Coronary artery (tissue), 2 donors: ENCODE measurements around the gene SYT2.
"Not testable (repeated sequence)": the region's sequence is repeated elsewhere in the genome, so short reads cannot be mapped to it uniquely, and the experiment has no call there.

ENCODE experiments used
- DNase-seq: peaks from one replicate; pipeline ENCODE4 v3.0.0-alpha.2; 2017; ENCODE audit warnings: low spot score
- H3K27ac ChIP-seq, 2 donors: fragments of 200-600 bp; sonication (generic); one replicate each; pipeline ENCODE4 v1.5.1; 2016 to 2019
- H3K4me3 ChIP-seq: fragments of 200-600 bp; sonication (generic); 2 replicates; pipeline ENCODE4 v1.5.1; 2016; ENCODE audit warnings: mild to moderate bottlenecking, moderate library complexity
- TF ChIP-seq, protein P1 (sequence below): fragments of 200-600 bp; sonication (generic); IDR thresholded peaks from one replicate; pipeline ENCODE4 v1.5.1; 2019; ENCODE audit warnings: antibody characterized with exemption

Gene SYT2

DNA sequence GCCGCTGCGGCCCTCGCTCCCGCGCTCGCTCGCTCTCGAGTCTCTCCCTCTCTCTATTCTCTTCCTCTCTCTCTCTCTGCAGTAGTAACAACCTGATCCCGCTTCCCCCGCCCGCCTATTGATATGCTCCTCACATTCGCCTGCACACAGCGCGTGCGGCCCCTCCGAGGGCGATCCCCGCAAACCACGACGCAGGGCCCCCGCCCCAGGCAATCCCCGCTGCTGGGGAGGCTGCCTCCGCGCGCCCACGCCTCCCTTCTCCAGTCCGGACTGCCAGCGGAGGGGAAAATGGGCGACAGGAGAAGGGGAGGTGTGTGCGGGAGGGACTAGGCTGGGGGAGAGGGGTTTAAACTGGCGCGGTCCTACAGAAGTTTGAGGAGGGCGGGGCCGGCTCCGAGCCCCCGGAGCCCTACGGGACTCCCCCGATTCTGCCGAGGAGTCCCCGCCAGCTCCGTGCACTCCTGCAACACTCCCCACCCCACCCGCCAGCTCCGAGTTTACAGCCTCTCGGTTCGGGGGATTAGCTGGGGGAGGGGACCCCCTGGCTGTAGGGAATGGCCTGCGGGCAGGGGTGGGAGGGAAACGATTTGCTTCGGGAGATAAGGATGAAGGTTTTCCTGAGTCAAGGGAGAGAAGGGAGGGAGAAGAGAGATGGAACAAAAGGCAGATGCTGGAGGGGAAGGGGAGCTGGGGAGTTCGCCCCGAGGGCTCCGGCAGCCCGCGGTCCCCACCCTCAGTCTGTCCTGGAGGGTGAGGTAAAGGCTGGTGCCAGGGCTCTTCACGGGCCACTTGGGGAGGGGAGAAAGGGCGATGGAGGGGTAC lies 66.6 kb downstream of the SYT2 start:
- TF ChIP-seq, protein P1, sequence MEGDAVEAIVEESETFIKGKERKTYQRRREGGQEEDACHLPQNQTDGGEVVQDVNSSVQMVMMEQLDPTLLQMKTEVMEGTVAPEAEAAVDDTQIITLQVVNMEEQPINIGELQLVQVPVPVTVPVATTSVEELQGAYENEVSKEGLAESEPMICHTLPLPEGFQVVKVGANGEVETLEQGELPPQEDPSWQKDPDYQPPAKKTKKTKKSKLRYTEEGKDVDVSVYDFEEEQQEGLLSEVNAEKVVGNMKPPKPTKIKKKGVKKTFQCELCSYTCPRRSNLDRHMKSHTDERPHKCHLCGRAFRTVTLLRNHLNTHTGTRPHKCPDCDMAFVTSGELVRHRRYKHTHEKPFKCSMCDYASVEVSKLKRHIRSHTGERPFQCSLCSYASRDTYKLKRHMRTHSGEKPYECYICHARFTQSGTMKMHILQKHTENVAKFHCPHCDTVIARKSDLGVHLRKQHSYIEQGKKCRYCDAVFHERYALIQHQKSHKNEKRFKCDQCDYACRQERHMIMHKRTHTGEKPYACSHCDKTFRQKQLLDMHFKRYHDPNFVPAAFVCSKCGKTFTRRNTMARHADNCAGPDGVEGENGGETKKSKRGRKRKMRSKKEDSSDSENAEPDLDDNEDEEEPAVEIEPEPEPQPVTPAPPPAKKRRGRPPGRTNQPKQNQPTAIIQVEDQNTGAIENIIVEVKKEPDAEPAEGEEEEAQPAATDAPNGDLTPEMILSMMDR: no peak
- Histone ChIP-seq H3K4me3 (peak overlapping the region; percentile 70), H3K27ac (no peak overlapping the region)
- DNase-seq: no peak

DNA sequence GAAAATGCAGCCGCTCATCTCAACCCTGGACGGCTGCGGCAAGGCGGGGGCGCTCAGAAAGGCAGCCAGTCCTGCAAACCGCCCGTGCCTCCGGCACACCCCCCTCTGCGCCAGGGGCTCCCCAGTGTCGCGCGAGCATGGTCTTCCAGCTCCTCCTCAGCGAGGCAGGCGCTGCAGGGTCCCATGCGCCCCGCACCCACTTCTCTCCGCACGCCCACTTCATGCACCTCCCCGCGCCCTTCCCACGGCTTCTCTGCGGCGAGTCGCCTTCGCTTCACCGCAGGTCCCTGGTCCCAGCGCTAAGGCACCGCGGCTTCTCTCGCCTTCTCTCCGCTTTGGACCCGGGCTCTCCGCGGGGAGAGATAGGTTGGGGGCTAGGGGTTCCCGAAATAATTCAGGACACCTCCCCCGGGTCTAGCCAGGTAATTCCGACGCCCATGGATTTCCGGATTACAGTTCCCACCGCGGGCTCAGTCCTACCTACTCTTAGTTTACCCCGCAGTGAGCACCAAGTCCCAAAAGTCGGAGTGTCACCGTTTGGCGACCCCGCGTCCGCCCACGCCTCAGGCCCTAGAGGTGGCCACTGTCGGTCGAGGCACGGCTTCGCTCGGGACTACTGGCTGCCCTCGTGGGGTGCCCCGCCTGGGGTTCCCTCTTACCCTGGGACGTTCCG lies 67.5 kb downstream of the SYT2 start:
- TF ChIP-seq, protein P1: no peak
- Histone ChIP-seq H3K27ac (no peak overlapping the region), H3K4me3 (peak overlapping the region; percentile 70)
- DNase-seq: no peak

DNA sequence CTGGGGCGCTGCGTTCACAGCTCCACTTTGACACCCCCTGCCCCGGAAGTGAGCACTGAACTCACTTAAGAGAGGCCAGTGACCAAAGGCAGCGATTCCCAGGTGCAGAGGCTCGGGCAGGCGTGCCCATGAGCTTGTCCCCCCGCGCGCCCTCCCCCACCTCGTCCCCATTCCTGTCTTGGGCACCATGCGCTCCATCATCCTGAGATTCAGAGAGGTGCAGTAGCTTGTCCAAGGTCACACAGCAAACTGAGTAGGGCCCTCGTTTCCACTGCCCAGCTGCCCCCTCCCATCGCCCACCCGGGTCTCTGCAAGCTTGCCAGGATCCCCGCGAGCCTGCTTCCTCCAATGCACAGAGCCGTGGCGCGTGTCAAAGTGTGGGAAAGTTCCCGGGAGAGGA lies 68.0 kb downstream of the SYT2 start:
- Histone ChIP-seq H3K4me3 (peak overlapping the region; percentile 70), H3K27ac (no peak overlapping the region)
- DNase-seq: no peak
- TF ChIP-seq, protein P1: no peak

DNA sequence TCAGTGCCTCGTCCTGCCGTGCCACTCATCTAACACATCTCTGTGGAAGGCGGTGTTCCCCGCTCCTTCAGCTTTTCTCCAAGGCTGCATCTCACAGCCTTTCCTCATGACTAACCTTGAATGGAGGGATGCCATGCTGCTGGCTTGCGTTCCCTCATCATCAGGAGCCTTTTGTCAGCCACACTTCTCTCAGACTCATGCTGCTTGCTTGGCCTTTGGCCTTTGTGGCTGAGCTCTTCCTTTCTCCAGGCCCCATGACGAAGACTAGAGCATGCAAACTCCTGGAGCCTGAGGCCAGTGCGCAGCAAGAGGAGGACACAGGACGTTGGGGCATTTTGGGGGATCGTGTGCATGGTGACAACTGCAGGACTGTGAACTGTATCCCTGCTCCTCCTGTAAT lies 70.8 kb downstream of the SYT2 start:
- no peak overlapping the region for H3K4me3 ChIP-seq
- no peak for DNase-seq
- H3K27ac ChIP-seq: no peak overlapping the region
- TF ChIP-seq, protein P1: no peak

DNA sequence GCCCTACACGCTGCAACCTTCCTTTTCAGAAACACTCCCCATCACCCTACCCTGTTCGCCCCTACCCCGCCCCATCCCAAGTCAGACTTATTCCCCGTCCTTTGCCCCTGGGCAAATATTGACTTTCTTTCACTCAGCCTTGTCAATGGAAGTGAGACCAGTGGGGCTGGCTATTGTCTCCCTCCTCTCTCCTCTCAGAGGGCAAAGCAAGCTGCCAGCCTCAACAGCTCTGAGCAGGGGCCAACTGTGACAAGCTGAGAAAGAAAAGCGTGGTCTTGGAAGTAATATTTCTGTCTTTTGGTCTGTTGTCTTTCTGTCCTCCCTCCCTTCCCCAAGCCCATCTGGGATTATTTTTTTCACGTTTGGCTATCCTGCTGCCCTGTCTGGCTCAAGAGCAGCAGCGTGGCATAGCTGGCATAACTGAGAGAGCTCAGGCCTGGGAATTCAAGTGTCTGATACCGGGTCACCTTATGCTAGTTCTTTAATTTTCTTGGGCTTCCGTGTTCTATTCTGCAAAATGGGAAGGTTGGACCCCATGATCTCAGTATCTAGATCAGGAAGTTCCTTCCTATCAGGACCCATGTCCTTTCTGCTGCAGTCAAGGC lies 71.5 kb downstream of the SYT2 start:
- not testable (repeated sequence) for H3K4me3 ChIP-seq, H3K27ac ChIP-seq, DNase-seq

DNA sequence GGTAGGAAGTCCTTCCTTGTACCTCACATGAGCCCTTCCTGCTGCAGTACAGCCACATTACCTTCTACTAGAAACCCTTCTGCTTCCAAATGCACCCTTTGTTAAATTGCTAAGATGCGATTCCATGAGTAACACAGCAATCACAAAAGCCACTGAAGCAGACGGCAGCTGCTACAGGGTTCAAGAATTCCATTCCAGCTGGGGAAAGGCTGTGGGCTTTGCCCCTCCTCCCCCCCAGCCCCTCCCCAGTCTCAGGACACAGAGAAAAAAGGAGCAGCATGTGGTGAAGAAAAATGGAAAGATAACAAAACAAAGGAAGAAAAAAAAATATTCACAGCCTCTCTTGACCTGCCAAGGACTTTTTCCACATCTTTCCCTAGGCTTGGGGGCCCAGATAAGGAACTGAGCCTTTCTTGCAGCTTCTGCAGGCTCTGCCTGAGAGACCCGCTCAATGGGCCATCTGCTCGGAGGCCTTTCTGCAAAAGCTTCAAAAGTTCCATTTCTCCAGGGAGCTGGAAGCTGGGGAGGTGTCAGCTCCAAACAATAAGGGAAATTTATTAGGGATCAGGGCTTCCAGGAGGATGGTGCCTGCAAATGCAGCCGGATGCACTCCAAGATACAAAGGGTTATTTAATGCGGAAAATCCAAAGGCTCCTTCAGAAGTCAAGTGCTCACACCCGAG lies 72.1 kb downstream of the SYT2 start:
- TF ChIP-seq, protein P1: no peak
- Histone ChIP-seq H3K4me3 (no peak overlapping the region), H3K27ac (no peak overlapping the region)
- DNase-seq: no peak

DNA sequence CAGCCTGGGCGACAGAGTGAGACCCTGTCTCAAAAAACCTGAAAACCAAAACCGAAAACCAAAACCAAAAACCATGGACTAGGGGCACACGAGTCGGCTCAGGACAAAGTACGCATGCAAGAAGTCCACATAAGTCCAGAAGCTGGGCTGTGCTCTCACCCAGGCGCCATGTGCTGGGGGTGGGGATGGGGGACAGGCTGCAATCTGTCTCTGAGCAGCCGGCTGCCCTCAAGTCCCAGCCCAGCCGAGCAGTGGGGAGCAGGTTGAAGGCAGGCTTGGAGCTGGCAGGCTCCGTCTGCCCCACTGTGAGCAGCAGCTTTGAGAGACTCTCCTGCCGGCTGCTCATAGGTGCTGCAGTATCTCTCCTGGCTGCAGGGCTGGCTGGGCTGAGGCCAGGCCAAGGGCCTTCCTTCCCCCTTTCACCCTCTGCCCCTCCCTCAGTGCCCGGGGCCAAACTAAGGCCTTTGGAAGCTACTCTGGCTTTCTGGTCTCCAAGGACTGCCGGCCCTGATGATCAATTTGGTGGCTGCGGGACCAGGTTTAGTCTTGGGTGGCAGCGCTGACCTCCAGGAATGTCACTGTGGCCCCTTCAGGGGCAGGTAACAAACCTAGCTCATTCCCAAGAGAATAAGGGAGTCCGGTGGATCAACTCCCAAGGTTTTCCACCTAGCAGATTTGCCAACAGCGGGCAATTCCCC lies 72.8 kb downstream of the SYT2 start:
- H3K27ac ChIP-seq, DNase-seq, H3K4me3 ChIP-seq: not testable (repeated sequence)

DNA sequence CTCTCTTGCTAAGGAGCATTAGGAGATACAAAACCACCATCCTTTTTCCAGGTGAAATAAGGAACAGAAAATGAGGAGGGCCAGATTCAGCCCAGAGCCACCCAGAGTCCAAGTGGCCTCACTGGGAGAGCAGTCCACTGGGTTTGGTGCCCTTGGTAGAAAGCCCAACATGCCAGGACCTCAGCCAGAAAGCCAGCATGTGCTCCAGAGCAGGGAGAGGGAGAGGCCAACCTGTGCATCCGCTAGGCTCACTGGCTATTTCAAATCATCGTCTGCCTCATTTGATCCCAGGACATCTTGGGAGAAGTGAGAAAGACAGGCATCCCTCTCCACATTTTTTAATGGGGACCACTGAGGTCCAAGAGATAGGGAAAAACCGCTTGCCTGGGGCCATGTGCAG lies 74.1 kb downstream of the SYT2 start:
- DNase-seq, H3K27ac ChIP-seq, H3K4me3 ChIP-seq: not testable (repeated sequence)
